Measurements from ENCODE around the gene DAD1.

Gene DAD1

DNA sequence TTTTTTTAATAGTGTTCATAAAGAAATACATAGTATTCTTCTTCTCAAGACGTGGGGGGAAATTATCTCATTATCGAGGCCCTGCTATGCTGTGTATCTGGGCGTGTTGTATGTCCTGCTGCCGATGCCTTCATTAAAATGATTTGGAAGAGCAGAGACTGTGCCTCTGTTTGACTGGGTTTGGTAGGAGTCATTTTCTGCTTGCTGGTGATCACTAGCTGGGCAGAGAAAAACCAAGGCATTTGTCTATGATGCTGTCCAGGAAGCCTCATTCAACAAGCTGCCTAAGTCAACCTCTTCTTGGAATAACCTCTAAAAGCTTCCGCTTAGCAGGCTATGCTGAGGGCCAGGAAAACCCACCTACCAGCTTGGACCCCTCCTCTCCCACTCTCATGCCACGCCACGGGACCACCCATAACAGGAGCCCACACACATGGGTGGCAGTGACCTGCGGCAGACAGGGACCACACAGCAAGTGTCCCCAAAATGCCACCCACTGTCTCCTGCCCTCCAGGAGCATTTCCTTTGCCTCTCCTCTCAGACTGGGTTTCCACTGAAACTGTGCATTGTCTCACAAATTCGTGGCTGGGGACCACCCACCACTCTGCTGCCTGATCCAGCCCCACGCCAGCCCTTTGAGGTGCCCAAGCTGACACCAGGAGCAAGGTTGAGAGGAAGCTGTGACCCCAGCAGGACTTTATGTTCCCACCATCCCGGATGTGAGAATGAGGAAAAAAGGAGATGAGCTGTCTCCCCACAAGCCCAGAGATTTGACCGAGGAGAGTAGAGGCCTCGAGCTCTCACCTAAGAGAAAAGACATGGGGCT lies 36.8 kb downstream of the DAD1 start:
- Histone ChIP-seq H2AFZ (ENCODE audit: low read depth, low read length) (no peak overlapping the region), H3K36me3 (replicated peaks; ENCODE audit: low read depth, low read length) (no peaks in the 10 kb centered on the region), H3K4me1 (ENCODE audit: low read length) (peaks cover 66% of the 10 kb centered on the region), H4K20me1 (ENCODE audit: insufficient read depth, low read length) (no peaks in the 10 kb centered on the region), H3K4me3 (ENCODE audit: low read length) (no peak overlapping the region), H3K9ac (ENCODE audit: low read length) (no peak overlapping the region), H3K9me3 (ENCODE audit: insufficient read depth, low read length) (no peaks in the 10 kb centered on the region), H3K4me2 (ENCODE audit: low read length) (no peak overlapping the region), H3K79me2 (ENCODE audit: low read length) (no peaks in the 10 kb centered on the region), H3K27me3 (ENCODE audit: low read depth, low read length) (no peaks in the 10 kb centered on the region), H3K27ac (ENCODE audit: low read length) (no peak overlapping the region)
- no peak for TF ChIP-seq EZH2phosphoT487 (IDR thresholded peaks at IDR 0.05; ENCODE audit: low read depth)
- TF ChIP-seq, protein P1, sequence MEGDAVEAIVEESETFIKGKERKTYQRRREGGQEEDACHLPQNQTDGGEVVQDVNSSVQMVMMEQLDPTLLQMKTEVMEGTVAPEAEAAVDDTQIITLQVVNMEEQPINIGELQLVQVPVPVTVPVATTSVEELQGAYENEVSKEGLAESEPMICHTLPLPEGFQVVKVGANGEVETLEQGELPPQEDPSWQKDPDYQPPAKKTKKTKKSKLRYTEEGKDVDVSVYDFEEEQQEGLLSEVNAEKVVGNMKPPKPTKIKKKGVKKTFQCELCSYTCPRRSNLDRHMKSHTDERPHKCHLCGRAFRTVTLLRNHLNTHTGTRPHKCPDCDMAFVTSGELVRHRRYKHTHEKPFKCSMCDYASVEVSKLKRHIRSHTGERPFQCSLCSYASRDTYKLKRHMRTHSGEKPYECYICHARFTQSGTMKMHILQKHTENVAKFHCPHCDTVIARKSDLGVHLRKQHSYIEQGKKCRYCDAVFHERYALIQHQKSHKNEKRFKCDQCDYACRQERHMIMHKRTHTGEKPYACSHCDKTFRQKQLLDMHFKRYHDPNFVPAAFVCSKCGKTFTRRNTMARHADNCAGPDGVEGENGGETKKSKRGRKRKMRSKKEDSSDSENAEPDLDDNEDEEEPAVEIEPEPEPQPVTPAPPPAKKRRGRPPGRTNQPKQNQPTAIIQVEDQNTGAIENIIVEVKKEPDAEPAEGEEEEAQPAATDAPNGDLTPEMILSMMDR (IDR thresholded peaks at IDR 0.05; ENCODE audit: low read depth, low read length): no peak

- Histone ChIP-seq H4K20me1 (ENCODE audit: insufficient read depth, low read length) (no peaks in the 10 kb centered on the region), H3K36me3 (replicated peaks; ENCODE audit: low read depth, low read length) (no peaks in the 10 kb centered on the region), H3K79me2 (ENCODE audit: low read length) (no peaks in the 10 kb centered on the region), H3K4me3 (ENCODE audit: low read length) (no peak overlapping the region), H3K27ac (ENCODE audit: low read length) (no peak overlapping the region), H3K9ac (ENCODE audit: low read length) (no peak overlapping the region), H3K4me1 (ENCODE audit: low read length) (peaks cover 63% of the 10 kb centered on the region), H3K27me3 (ENCODE audit: low read depth, low read length) (no peaks in the 10 kb centered on the region), H3K9me3 (ENCODE audit: insufficient read depth, low read length) (no peaks in the 10 kb centered on the region), H2AFZ (ENCODE audit: low read depth, low read length) (no peak overlapping the region), H3K4me2 (ENCODE audit: low read length) (no peak overlapping the region)
- TF ChIP-seq, protein P1 (IDR thresholded peaks at IDR 0.05; ENCODE audit: low read depth, low read length): no peak
- TF ChIP-seq EZH2phosphoT487 (IDR thresholded peaks at IDR 0.05; ENCODE audit: low read depth): no peak
Observed at GRCh38 chr14:22551605-22551997, 37.4 kb downstream of the DAD1 start.

GRCh38 chr14:22549981-22550673 lies 38.9 kb downstream of the DAD1 start:
- TF ChIP-seq, protein P1 (IDR thresholded peaks at IDR 0.05; ENCODE audit: low read depth, low read length): no peak
- no peak for TF ChIP-seq EZH2phosphoT487 (IDR thresholded peaks at IDR 0.05; ENCODE audit: low read depth)
- H2AFZ ChIP-seq (ENCODE audit: low read depth, low read length): peak overlapping the region; percentile 80
- H3K4me1 ChIP-seq (ENCODE audit: low read length): peaks cover 52% of the 10 kb centered on the region
- no peaks in the 10 kb centered on the region for H4K20me1 ChIP-seq (ENCODE audit: insufficient read depth, low read length)
- H3K4me2 ChIP-seq (ENCODE audit: low read length): peak overlapping the region; percentile 60
- H3K9me3 ChIP-seq (ENCODE audit: insufficient read depth, low read length): no peaks in the 10 kb centered on the region
- peak overlapping the region; percentile 71 for H3K27ac ChIP-seq (ENCODE audit: low read length)
- H3K79me2 ChIP-seq (ENCODE audit: low read length): no peaks in the 10 kb centered on the region
- peak overlapping the region; percentile 46 for H3K9ac ChIP-seq (ENCODE audit: low read length)
- no peaks in the 10 kb centered on the region for H3K36me3 ChIP-seq (replicated peaks; ENCODE audit: low read depth, low read length)
- H3K27me3 ChIP-seq (ENCODE audit: low read depth, low read length): no peaks in the 10 kb centered on the region
- peak overlapping the region; percentile 33; the same call in 1 of the 2 replicates for H3K4me3 ChIP-seq (ENCODE audit: low read length)

DNA sequence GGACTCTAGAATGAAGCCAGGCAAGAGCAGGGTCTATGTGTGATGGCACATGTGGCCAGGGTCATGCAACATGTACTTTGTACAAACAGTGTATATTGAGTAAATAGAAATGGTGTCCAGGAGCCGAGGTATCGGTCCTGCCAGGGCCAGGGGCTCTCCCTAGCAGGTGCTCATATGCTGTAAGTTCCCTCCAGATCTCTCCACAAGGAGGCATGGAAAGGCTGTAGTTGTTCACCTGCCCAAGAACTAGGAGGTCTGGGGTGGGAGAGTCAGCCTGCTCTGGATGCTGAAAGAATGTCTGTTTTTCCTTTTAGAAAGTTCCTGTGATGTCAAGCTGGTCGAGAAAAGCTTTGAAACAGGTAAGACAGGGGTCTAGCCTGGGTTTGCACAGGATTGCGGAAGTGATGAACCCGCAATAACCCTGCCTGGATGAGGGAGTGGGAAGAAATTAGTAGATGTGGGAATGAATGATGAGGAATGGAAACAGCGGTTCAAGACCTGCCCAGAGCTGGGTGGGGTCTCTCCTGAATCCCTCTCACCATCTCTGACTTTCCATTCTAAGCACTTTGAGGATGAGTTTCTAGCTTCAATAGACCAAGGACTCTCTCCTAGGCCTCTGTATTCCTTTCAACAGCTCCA lies 39.6 kb downstream of the DAD1 start:
- H3K79me2 ChIP-seq (ENCODE audit: low read length): no peaks in the 10 kb centered on the region
- peak overlapping the region; percentile 71 for H3K27ac ChIP-seq (ENCODE audit: low read length)
- H3K36me3 ChIP-seq (replicated peaks; ENCODE audit: low read depth, low read length): no peaks in the 10 kb centered on the region
- TF ChIP-seq, protein P1 (IDR thresholded peaks at IDR 0.05; ENCODE audit: low read depth, low read length): no peak
- no peak for TF ChIP-seq EZH2phosphoT487 (IDR thresholded peaks at IDR 0.05; ENCODE audit: low read depth)
- H3K4me1 ChIP-seq (ENCODE audit: low read length): peaks cover 45% of the 10 kb centered on the region
- H4K20me1 ChIP-seq (ENCODE audit: insufficient read depth, low read length): no peaks in the 10 kb centered on the region
- H2AFZ ChIP-seq (ENCODE audit: low read depth, low read length): peak overlapping the region; percentile 80
- no peak overlapping the region for H3K4me3 ChIP-seq (ENCODE audit: low read length)
- H3K4me2 ChIP-seq (ENCODE audit: low read length): peak overlapping the region; percentile 60
- H3K9me3 ChIP-seq (ENCODE audit: insufficient read depth, low read length): no peaks in the 10 kb centered on the region
- H3K27me3 ChIP-seq (ENCODE audit: low read depth, low read length): no peaks in the 10 kb centered on the region
- peak overlapping the region; percentile 46; the same call in 1 of the 2 replicates for H3K9ac ChIP-seq (ENCODE audit: low read length)
